HG03442 (cell line): ENCODE results near the gene KCNH3.
"Not testable (repeated sequence)": the region's sequence is repeated elsewhere in the genome, so short reads cannot be mapped to it uniquely, and the experiment has no call there.

ENCODE experiments used
- ATAC-seq: cut with Tn5 transposase; IDR thresholded peaks from one replicate; pipeline ENCODE4 v1.9.1; 2021; ENCODE audit warnings: mild to moderate bottlenecking, moderate library complexity; ENCODE audit not compliant: unreplicated experiment

KCNH3 gene

GRCh38 chr12:49584591-49584990, 45.8 kb downstream of the KCNH3 start:
- no peak for ATAC-seq

GRCh38 chr12:49585477-49586459, 46.9 kb downstream of the KCNH3 start:
- ATAC-seq = no peak

- no peak for ATAC-seq
Observed at GRCh38 chr12:49587174-49587908, 48.5 kb downstream of the KCNH3 start.

GRCh38 chr12:49588281-49588680, 49.5 kb downstream of the KCNH3 start:
- no peak for ATAC-seq

- no peak for ATAC-seq
Observed at GRCh38 chr12:49588721-49589516, 50.1 kb downstream of the KCNH3 start.

GRCh38 chr12:49598527-49598926, 59.7 kb downstream of the KCNH3 start:
- ATAC-seq = no peak

GRCh38 chr12:49599961-49600360, 61.1 kb downstream of the KCNH3 start:
- no peak for ATAC-seq

- ATAC-seq = no peak
Observed at GRCh38 chr12:49603721-49604120, 64.9 kb downstream of the KCNH3 start.

GRCh38 chr12:49604856-49605255, 66.0 kb downstream of the KCNH3 start:
- ATAC-seq = no peak

- not testable (repeated sequence) for ATAC-seq
Observed at GRCh38 chr12:49605539-49605938, 66.7 kb downstream of the KCNH3 start, which contains the start of gene FAM186B. FAM186B (minus strand) TSS chr12:49605639; CDS start chr12:49605477, 162 bp downstream.
